ENCODE data around the gene NUMBL. TPM values are rescaled to one million over a fixed set of nuclear protein-coding genes. Genes with fewer than 3 reads are reported as not detected.
A peak's percentile ranks its signal among the peaks of the same experiment; 100 is the strongest.

NUMBL gene
- total and polyA plus RNA-seq, 2 of the 13 experiments (the other 11 are each of a cell fraction or from before 2014, with no cell fraction given) = 0.49 to 2.3 TPM

GRCh38 chr19:40662925-40663694 is 27.3 kb downstream of the NUMBL start (continued):
- TF ChIP-seq MNT (IDR thresholded peaks at IDR 0.05) (peak; percentile 89), ZNF367 (CRISPR knock-in tag; IDR thresholded peaks at IDR 0.05; ENCODE audit: borderline replicate concordance) (0 out of 2 replicates have a peak, but pooled peaks have one; percentile 77), FOXM1 (CRISPR knock-in tag; IDR thresholded peaks at IDR 0.05) (peak; percentile 65; the same call in 1 of the 2 replicates), MXI1 (IDR thresholded peaks at IDR 0.05; ENCODE audit: borderline replicate concordance, low read depth, low read length) (peak; percentile 95; the same call in 1 of the 3 replicates), ZNF792 (CRISPR knock-in tag; IDR thresholded peaks at IDR 0.05) (peak; percentile 86), ZNF557 (CRISPR knock-in tag; IDR thresholded peaks at IDR 0.05) (peak; percentile 76; the same call in 1 of the 2 replicates), PATZ1 (CRISPR knock-in tag; IDR thresholded peaks at IDR 0.05) (peak; percentile 62), ZNF749 (CRISPR knock-in tag; IDR thresholded peaks at IDR 0.05; ENCODE audit: borderline replicate concordance) (peak; percentile 33; the same call in 1 of the 2 replicates), TFAP4 (IDR thresholded peaks at IDR 0.05; ENCODE audit: borderline replicate concordance, low read depth) (peak; percentile 48; the same call in 1 of the 2 replicates), MYPOP (CRISPR knock-in tag; IDR thresholded peaks at IDR 0.05) (0 out of 2 replicates have a peak, but pooled peaks have one; percentile 64), ZNF44 (CRISPR knock-in tag; IDR thresholded peaks at IDR 0.05) (0 out of 2 replicates have a peak, but pooled peaks have one; percentile 57), SALL1 (CRISPR knock-in tag; IDR thresholded peaks at IDR 0.05) (peak; percentile 87), ZNF883 (CRISPR knock-in tag; IDR thresholded peaks at IDR 0.05; ENCODE audit: not compliant biosample characterization) (peak; percentile 83), CCDC6 (CRISPR knock-in tag; IDR thresholded peaks at IDR 0.05) (no peak), SMAD3 (CRISPR knock-in tag; IDR thresholded peaks at IDR 0.05) (peak; percentile 46; the same call in 1 of the 2 replicates), SAP130 (CRISPR knock-in tag; IDR thresholded peaks at IDR 0.05; ENCODE audit: low read depth) (peak; percentile 95), E2F2 (CRISPR knock-in tag; IDR thresholded peaks at IDR 0.05; ENCODE audit: borderline replicate concordance) (0 out of 2 replicates have a peak, but pooled peaks have one; percentile 46), TRAFD1 (CRISPR knock-in tag; IDR thresholded peaks at IDR 0.05; ENCODE audit: borderline replicate concordance) (no peak), ARNTL (CRISPR knock-in tag; IDR thresholded peaks at IDR 0.05) (peak; percentile 99), CC2D1A (CRISPR knock-in tag; IDR thresholded peaks at IDR 0.05) (0 out of 2 replicates have a peak, but pooled peaks have one; percentile 83)

Data from HepG2 (cell line).